A549 (cell line): ENCODE results near the gene ZNF446. TPM values are rescaled to one million over a fixed set of nuclear protein-coding genes. Genes with fewer than 3 reads are reported as not detected.
A peak's percentile ranks its signal among the peaks of the same experiment; 100 is the strongest.

Experiments used
- ATAC-seq, 2 experiments: fragments of 200-7000 bp in 1 of 2; fragments of >200 bp in 1 of 2; cut with Nextera tagmentation in 1 of 2; cut with Tn5 transposase in 1 of 2; 3 replicates each; pipeline versions ENCODE4 v1.8.0 to v1.9.1; 2018 to 2020; ENCODE audit warnings: mild to moderate bottlenecking in 1 of 2, moderate library complexity in 1 of 2
- CTCF ChIA-PET: fragments of 300-600 bp; sonication (Branson Sonifier 250); formaldehyde crosslinking; extraction: SDS; loops from one replicate; lab custom pipeline; 2021; ENCODE audit warnings: antibody characterized with exemption, inconsistent platforms; lab: Yijun Ruan, JAX
- POLR2A ChIA-PET: fragments of 350-600 bp; formaldehyde crosslinking; extraction: SDS; loops from one replicate; lab custom pipeline; 2021; ENCODE audit warnings: antibody characterized with exemption, inconsistent platforms; lab: Yijun Ruan, JAX
- DNase-seq, 2 experiments: peaks; one replicate each; pipeline versions ENCODE4 v3.0.0 to v3.0.0-alpha.2; 2011 to 2016; ENCODE audit warnings: low read depth in 1 of 2, low spot score in 1 of 2
- FAIRE-seq: peaks from 2 replicates; lab custom pipeline; 2011; peaks lifted over from hg19 to GRCh38; lab: Jason Lieb, UNC
- H3K27ac ChIP-seq, 2 experiments: fragments of >200 bp; sonication (Bioruptor Twin); formaldehyde crosslinking; 3 replicates each; pipeline ENCODE4 v1.5.1; 2016 to 2017
- H3K4me1 ChIP-seq: fragments of >200 bp; sonication (Bioruptor Twin); formaldehyde crosslinking; 3 replicates; pipeline ENCODE4 v1.6.1; 2016
- H3K4me2 ChIP-seq: fragments of >200 bp; sonication (Bioruptor Twin); formaldehyde crosslinking; 3 replicates; pipeline ENCODE4 v1.6.1; 2016
- H3K4me3 ChIP-seq: fragments of >200 bp; sonication (Bioruptor Twin); formaldehyde crosslinking; 3 replicates; pipeline ENCODE4 v1.5.1; 2016
- H3K9me3 ChIP-seq: fragments of >200 bp; sonication (Bioruptor Twin); formaldehyde crosslinking; 3 replicates; pipeline ENCODE4 v1.6.1; 2016
- BHLHE40 ChIP-seq: IDR thresholded peaks from 2 replicates; pipeline ENCODE4 v1.6.1; 2012; ENCODE audit warnings: low read depth, low read length, inconsistent platforms
- CHD2 ChIP-seq: fragments of 150-350 bp; IDR thresholded peaks from 2 replicates; pipeline ENCODE4 v1.6.1; 2014; ENCODE audit warnings: low read length; ENCODE audit not compliant: partially characterized antibody
- EHMT2 ChIP-seq: fragments of 200-600 bp; sonication (generic); IDR thresholded peaks from 2 replicates; pipeline ENCODE4 v1.6.1; 2016; ENCODE audit warnings: antibody characterized with exemption, low read depth, mild to moderate bottlenecking, moderate library complexity
- ESRRA ChIP-seq: fragments of 150-350 bp; IDR thresholded peaks from 2 replicates; pipeline ENCODE4 v1.6.1; 2014; ENCODE audit warnings: mild to moderate bottlenecking, low read length, borderline replicate concordance
- GATA3 ChIP-seq: IDR thresholded peaks from 2 replicates; pipeline ENCODE4 v1.6.1; 2012; ENCODE audit warnings: borderline replicate concordance
- HOXB13 ChIP-seq: fragments of 250-450 bp; sonication (Bioruptor Pico); IDR thresholded peaks from 2 replicates; pipeline ENCODE4 v1.5.0; 2020; ENCODE audit warnings: low read depth, mild to moderate bottlenecking, moderate library complexity
- KDM5A ChIP-seq: fragments of 200-600 bp; sonication (generic); IDR thresholded peaks from 2 replicates; pipeline ENCODE4 v1.6.1; 2016; ENCODE audit warnings: antibody characterized with exemption, mild to moderate bottlenecking
- NFE2L2 ChIP-seq: fragments of 150-350 bp; conservative IDR thresholded peaks from 2 replicates; pipeline ENCODE4 v1.6.1; 2014; ENCODE audit warnings: low read length
- NPAS2 ChIP-seq: fragments of 250-450 bp; sonication (Bioruptor Pico); IDR thresholded peaks from 2 replicates; pipeline ENCODE4 v1.8.0; 2022; ENCODE audit warnings: mild to moderate bottlenecking, moderate library complexity, borderline replicate concordance
- NR3C1 ChIP-seq: fragments of >200 bp; sonication (Bioruptor Twin); formaldehyde crosslinking; IDR thresholded peaks from 3 replicates; pipeline ENCODE4 v1.6.1; 2017
- TFCP2L1 ChIP-seq: fragments of 250-450 bp; sonication (Bioruptor Pico); IDR thresholded peaks from 2 replicates; pipeline ENCODE4 v1.5.0; 2021; ENCODE audit warnings: mild to moderate bottlenecking
- WGBS: methylation state at CpG from one replicate; pipeline ENCODE4 v1.1.6; 2017; ENCODE audit errors: missing lambda C conversion rate; 5-methylcytosine and 5-hydroxymethylcytosine counted together
- polyA plus RNA-seq, 4 experiments: library from polyadenylated mRNA; depleted of rRNA in 3 of 4; stranded (reverse); fragments of >200 nt; fragmentation: RNase III in 1 of 4; extraction: RNeasy Plus Mini Kit Qiagen cat#74134 plus additional on column Dnase treatment in 1 of 4; gene quantifications; 2 replicates in 3 of 4; 3 replicates in 1 of 4; pipeline ENCODE4 v1.2.3, GENCODE V29; 2011 to 2017
- TF ChIP-seq, protein P1 (sequence below): fragments of >200 bp; sonication (Bioruptor Twin); formaldehyde crosslinking; IDR thresholded peaks from 3 replicates; pipeline ENCODE4 v1.5.1; 2016
- TF ChIP-seq, protein P2 (sequence below): fragments of >200 bp; sonication (Bioruptor Twin); formaldehyde crosslinking; IDR thresholded peaks from 3 replicates; pipeline ENCODE4 v1.6.1; 2016
- TF ChIP-seq, protein P3 (sequence below): IDR thresholded peaks from 2 replicates; pipeline ENCODE4 v1.6.1; 2012
- TF ChIP-seq, protein P4 (sequence below): IDR thresholded peaks from 2 replicates; pipeline ENCODE4 v1.6.1; 2012
- TF ChIP-seq, protein P5 (sequence below): fragments of 150-350 bp; IDR thresholded peaks from 2 replicates; pipeline ENCODE4 v1.6.1; 2014; ENCODE audit warnings: low read depth, mild to moderate bottlenecking, low read length

ZNF446 gene
- polyA plus RNA-seq, 2 of the 4 experiments (the other 2 are of a cell fraction) = 6.2 to 11.0 TPM

DNA sequence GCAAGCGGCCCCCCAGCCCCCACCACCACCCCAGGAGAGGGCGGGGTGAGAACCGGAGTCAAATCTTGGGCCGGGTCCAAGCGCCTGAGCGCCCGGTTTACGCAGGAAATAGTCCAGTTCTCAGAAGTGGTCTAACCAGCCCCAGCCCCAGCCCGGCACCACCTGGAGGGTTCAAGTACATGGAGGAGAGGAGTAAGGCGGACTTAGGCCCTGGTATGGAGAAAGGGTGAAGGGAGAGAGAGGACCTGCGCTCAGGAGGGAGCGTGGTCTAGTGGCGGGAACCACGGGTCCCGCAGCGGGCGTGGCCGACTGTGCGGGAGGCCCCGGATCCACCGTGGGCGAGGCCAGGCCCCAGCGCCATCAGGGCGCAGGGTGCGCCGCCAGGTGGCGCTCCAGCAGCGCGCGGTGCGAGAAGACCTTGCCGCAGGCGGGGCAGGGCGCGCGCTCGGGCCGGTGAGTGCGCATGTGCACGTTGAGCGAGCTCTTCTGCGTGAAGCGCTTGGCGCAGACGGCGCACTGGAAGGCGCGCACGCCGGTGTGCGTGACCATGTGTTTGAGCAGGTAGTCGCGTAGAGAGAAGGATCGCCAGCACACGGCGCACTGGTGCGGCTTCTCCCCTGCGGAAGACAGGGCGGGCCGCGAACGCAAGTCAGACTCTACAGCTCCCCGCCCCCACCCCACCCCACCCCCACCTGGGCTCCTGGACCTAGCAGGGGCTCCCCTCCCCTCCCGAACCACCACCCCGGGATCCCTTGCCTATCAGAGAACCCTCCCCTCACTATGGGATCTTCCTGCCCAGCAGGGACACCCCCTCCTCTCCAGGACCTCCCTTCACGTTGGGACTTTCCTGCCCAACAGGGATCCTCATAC is 37.8 kb downstream of the ZNF446 start (continued):
- TF ChIP-seq, protein P1, sequence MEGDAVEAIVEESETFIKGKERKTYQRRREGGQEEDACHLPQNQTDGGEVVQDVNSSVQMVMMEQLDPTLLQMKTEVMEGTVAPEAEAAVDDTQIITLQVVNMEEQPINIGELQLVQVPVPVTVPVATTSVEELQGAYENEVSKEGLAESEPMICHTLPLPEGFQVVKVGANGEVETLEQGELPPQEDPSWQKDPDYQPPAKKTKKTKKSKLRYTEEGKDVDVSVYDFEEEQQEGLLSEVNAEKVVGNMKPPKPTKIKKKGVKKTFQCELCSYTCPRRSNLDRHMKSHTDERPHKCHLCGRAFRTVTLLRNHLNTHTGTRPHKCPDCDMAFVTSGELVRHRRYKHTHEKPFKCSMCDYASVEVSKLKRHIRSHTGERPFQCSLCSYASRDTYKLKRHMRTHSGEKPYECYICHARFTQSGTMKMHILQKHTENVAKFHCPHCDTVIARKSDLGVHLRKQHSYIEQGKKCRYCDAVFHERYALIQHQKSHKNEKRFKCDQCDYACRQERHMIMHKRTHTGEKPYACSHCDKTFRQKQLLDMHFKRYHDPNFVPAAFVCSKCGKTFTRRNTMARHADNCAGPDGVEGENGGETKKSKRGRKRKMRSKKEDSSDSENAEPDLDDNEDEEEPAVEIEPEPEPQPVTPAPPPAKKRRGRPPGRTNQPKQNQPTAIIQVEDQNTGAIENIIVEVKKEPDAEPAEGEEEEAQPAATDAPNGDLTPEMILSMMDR = peak; percentile 81
- TF ChIP-seq, protein P2, sequence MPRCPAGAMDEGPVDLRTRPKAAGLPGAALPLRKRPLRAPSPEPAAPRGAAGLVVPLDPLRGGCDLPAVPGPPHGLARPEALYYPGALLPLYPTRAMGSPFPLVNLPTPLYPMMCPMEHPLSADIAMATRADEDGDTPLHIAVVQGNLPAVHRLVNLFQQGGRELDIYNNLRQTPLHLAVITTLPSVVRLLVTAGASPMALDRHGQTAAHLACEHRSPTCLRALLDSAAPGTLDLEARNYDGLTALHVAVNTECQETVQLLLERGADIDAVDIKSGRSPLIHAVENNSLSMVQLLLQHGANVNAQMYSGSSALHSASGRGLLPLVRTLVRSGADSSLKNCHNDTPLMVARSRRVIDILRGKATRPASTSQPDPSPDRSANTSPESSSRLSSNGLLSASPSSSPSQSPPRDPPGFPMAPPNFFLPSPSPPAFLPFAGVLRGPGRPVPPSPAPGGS = 0 out of 3 replicates have a peak, but pooled peaks have one; percentile 34
- TF ChIP-seq NR3C1 (no peak), CHD2 (peak; percentile 16), BHLHE40 (no peak), HOXB13 (CRISPR knock-in tag) (no peak)
- TF ChIP-seq, protein P3, sequence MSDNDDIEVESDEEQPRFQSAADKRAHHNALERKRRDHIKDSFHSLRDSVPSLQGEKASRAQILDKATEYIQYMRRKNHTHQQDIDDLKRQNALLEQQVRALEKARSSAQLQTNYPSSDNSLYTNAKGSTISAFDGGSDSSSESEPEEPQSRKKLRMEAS = peak; percentile 90

DNA sequence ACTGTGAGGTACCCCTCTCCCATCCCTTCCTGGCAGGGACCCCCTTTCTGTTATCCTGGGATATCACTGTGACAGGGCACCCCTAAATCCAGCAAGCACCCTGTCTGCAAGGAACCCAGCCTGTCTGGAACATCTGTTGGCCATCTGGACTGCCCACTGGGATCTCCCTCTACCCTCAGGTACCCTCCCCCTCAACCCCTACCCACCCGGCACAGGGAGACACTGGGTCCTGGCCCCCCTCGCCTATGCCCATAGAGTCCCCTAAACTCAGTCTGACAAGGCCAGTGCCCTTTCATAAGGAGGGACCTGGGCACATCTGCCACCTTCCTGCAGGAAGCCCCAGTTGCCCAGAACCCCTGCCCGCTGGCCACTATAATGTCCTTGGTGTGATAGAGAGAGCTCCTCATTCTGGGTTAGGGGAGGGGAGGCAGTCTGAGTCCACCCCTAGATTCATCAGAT is 38.4 kb downstream of the ZNF446 start:
- Histone ChIP-seq H3K27ac (peak overlapping the region; percentile 71 to 86), H3K4me1 (peaks cover 15% of the 10 kb centered on the region), H3K4me2 (peak overlapping the region; percentile 83), H3K9me3 (no peaks in the 10 kb centered on the region), H3K4me3 (peak overlapping the region; percentile 44)
- DNase-seq = no peak
- ChIA-PET CTCF (interaction anchor here (0.6 to 1.4 kb wide), 16 partner anchors 8 to 133 kb away, joined by 3 to 7 read pairs (median 3); partner anchors contain the start of gene MZF1), POLR2A (interaction anchor here (1.0 to 1.2 kb wide), 5 partner anchors 29 to 47 kb away, joined by 3 to 20 read pairs (median 4); partner anchors contain the start of gene TRIM28)
- no peak for ATAC-seq
- no peak for FAIRE-seq
- 94% methylated on average over 3 of the region's 3 CpGs for WGBS
- TF ChIP-seq BHLHE40 (no peak), ESRRA (no peak), NFE2L2 (no peak)

DNA sequence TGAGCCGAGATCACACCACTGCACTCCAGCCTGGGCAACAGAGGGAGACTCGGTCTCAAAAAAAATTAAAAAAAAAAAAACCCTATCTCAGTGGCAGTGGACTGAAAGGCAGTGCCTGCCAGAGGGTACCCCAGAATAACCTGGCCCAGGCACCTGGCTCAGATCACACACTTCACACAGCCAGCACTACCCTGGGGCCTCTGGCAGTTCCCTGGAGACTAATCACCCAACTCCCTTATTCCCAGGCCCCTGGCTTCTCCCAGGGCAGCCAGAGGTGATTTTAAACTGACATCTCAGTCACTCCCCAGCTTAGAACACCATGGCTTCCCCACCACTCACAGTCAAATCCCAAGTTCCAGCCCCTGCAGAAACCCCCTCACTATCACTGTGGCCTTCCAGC is 39.1 kb downstream of the ZNF446 start:
- TF ChIP-seq TFCP2L1 (CRISPR knock-in tag) (no peak), KDM5A (no peak)
- TF ChIP-seq, protein P4, sequence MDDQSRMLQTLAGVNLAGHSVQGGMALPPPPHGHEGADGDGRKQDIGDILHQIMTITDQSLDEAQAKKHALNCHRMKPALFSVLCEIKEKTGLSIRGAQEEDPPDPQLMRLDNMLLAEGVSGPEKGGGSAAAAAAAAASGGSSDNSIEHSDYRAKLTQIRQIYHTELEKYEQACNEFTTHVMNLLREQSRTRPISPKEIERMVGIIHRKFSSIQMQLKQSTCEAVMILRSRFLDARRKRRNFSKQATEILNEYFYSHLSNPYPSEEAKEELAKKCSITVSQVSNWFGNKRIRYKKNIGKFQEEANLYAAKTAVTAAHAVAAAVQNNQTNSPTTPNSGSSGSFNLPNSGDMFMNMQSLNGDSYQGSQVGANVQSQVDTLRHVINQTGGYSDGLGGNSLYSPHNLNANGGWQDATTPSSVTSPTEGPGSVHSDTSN = no peak
- no peak for FAIRE-seq
- POLR2A ChIA-PET = no interaction called here
- Histone ChIP-seq H3K4me1 (peaks cover 15% of the 10 kb centered on the region), H3K4me2 (no peak overlapping the region), H3K9me3 (no peaks in the 10 kb centered on the region), H3K27ac (no peak overlapping the region), H3K4me3 (no peak overlapping the region)
- CTCF ChIA-PET = interaction anchor here (0.6 to 2.3 kb wide), 5 partner anchors 9 to 134 kb away, joined by 3 to 8 read pairs (median 3); no protein-coding TSS in a partner anchor
- ATAC-seq = no peak
- whole genome bisulfite sequencing = 95% methylated on average over 2 of the region's 2 CpGs
- no peak for DNase-seq

DNA sequence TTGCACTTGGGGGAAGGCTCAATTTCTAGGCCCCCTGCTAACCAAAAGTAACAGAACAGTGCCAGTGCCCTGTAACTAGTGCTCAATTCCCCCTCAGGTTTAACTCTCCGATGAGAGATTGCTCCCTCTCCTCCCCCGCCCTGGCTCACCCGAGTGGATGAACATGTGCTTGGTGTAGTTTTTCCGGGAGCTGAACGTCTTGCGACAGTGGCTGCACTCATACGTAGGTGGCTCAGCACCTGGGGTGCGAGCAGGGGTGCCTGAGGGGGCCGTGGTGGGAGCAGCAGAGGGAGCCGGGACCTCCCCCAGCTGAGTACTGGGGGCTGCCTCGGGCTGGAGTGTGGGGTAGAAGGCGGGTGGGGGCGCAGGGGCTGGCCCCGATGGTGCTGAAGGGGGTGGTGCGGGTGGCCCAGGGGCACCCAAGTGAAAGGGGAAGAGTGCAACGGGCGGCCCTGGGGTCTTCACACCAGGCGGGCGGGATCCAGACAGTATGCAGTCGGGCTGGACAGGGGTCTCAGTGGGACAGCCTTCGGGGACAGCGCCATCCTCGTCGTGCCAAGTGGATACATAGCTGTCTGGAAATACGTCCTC is 40.2 kb downstream of the ZNF446 start:
- H3K4me1 ChIP-seq = peaks cover 20% of the 10 kb centered on the region
- TF ChIP-seq, protein P5, sequence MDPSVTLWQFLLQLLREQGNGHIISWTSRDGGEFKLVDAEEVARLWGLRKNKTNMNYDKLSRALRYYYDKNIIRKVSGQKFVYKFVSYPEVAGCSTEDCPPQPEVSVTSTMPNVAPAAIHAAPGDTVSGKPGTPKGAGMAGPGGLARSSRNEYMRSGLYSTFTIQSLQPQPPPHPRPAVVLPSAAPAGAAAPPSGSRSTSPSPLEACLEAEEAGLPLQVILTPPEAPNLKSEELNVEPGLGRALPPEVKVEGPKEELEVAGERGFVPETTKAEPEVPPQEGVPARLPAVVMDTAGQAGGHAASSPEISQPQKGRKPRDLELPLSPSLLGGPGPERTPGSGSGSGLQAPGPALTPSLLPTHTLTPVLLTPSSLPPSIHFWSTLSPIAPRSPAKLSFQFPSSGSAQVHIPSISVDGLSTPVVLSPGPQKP = no peak
- TF ChIP-seq, protein P4 = no peak
- TF ChIP-seq BHLHE40 (no peak), NPAS2 (CRISPR knock-in tag) (no peak), GATA3 (no peak), EHMT2 (no peak), NR3C1 (no peak), ESRRA (no peak)
- ChIA-PET POLR2A (interaction anchor here (0.6 to 1.2 kb wide), 2 partner anchors 38 to 131 kb away, joined by 3 read pairs; partner anchors contain the start of gene CHMP2A), CTCF (interaction anchor here (0.8 to 8.6 kb wide), 7 partner anchors 8 to 65 kb away, joined by 3 to 222 read pairs (median 6); partner anchors contain the start of genes CHMP2A and TRIM28)
- FAIRE-seq = no peak
- H3K4me2 ChIP-seq = no peak overlapping the region
- 92% methylated on average over 22 of the region's 25 CpGs for WGBS
- no peak overlapping the region for H3K4me3 ChIP-seq
- DNase-seq = no peak
- no peak for ATAC-seq
- H3K9me3 ChIP-seq = no peaks in the 10 kb centered on the region
- no peak overlapping the region for H3K27ac ChIP-seq
